Kidney (tissue), 14 donors: ENCODE data around the gene TELO2. TPM values are rescaled to one million over a fixed set of nuclear protein-coding genes. Genes with fewer than 3 reads are reported as not detected.

Source experiments
- DNase-seq, 5 donors: peaks; one replicate each; pipeline ENCODE4 v3.0.0-alpha.2; 2013 to 2020
- FAIRE-seq: peaks from 2 replicates; lab custom pipeline; 2012; peaks lifted over from hg19 to GRCh38; lab: Jason Lieb, UNC
- H3K27ac ChIP-seq, 2 donors: one replicate each; pipeline ENCODE4 v1.7.0; 2013; ENCODE audit warnings: low read depth in 2 of 2, low read length in 2 of 2, inconsistent platforms in 1 of 2
- H3K27me3 ChIP-seq: one replicate; pipeline ENCODE4 v1.7.1; 2013; ENCODE audit warnings: low read length, inconsistent platforms; ENCODE audit not compliant: control insufficient read depth, insufficient read depth
- H3K36me3 ChIP-seq, 3 donors: one replicate each; pipeline versions ENCODE4 v1.7.0 to v1.7.1; 2013; ENCODE audit warnings: low read length in 3 of 3, control low read depth in 1 of 3, inconsistent platforms in 1 of 3; ENCODE audit not compliant: insufficient read depth in 3 of 3, control insufficient read depth in 2 of 3
- H3K4me1 ChIP-seq, 3 donors: one replicate each; pipeline versions ENCODE4 v1.7.0 to v1.7.1; 2013; ENCODE audit warnings: low read length in 3 of 3, inconsistent platforms in 1 of 3, low read depth in 1 of 3; ENCODE audit not compliant: control insufficient read depth in 2 of 3, insufficient read depth in 2 of 3
- H3K4me3 ChIP-seq, 3 donors: one replicate each; pipeline versions ENCODE4 v1.7.0 to v1.8.1; 2013; ENCODE audit warnings: low read length in 3 of 3, control low read depth in 1 of 3, inconsistent platforms in 1 of 3
- H3K9ac ChIP-seq, 3 donors: one replicate each; pipeline versions ENCODE4 v1.7.0 to v1.7.1; 2013; ENCODE audit warnings: low read length in 3 of 3, control low read depth in 1 of 3, inconsistent platforms in 1 of 3
- H3K9me3 ChIP-seq, 3 donors: one replicate each; pipeline versions ENCODE4 v1.7.0 to v1.7.1; 2013; ENCODE audit warnings: low read length in 3 of 3, control low read depth in 1 of 3, inconsistent platforms in 1 of 3; ENCODE audit not compliant: control insufficient read depth in 2 of 3, insufficient read depth in 1 of 3
- intact Hi-C: fragments of 100-400 bp; cut with DNase I; formaldehyde crosslinking; loops from one replicate; pipeline ENCODE4 v1.11.1; 2022
- polyA plus RNA-seq: library from polyadenylated mRNA; stranded (reverse); fragments of 350-450 nt; fragmentation: Illumina TruSeq; extraction: RNeasy Lipid Tissue Mini Kit (QIAGEN cat#74804); gene quantifications from one replicate; pipeline ENCODE4 v1.2.3, GENCODE V29; 2014; ENCODE audit warnings: low read depth, low replicate concordance; ENCODE audit not compliant: insufficient read depth
- total RNA-seq: library from RNA; stranded (reverse); fragmentation: NEBNext Ultra II Directional; extraction: Animal tissue kit (Norgen Biotek cat#: 25700); gene quantifications from one replicate; pipeline ENCODE4 v1.2.1, GENCODE V29; 2021
- TF ChIP-seq, protein P1 (sequence below): IDR thresholded peaks from 3 replicates; pipeline ENCODE4 v1.5.1; 2012; ENCODE audit warnings: mild to moderate bottlenecking, moderate library complexity, borderline replicate concordance; ENCODE audit not compliant: insufficient read depth; ENCODE audit errors: extremely low read depth
- donor health status: control.
- donor health status: control.
- donor health status: control.
- donor health status: control.
- donor health status: control.
- donor health status: DM: yes; HTN: yes; CAD: no.
- donor health status: Normal renal cell carcinoma (clear cell type).

TELO2 gene
- total and polyA plus RNA-seq, 2 donors from 2014 or later = 27.7 to 37.4 TPM

DNA sequence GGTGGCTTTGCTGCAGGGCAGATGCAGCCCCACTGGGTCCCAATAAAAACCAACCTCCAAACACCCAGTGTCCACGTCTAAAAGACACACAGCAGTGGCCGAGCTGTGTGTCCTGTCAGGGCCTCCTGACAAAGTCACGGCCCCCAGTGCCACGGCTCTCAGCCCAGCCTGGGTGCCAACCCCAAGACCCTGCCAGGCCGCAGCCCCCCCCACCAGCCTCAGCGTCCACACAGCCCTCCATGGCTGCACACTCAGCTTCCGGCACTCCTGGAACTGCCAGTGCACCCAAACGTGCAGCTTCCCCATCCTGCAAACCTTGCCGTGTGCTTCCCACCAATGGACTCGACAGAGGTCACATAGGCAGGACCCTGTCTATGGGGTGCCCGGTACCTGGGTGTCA lies 45.2 kb upstream of the TELO2 start:
- no peak overlapping the region for H3K27ac ChIP-seq
- no peaks in the 10 kb centered on the region for H3K9me3 ChIP-seq
- TF ChIP-seq, protein P1, sequence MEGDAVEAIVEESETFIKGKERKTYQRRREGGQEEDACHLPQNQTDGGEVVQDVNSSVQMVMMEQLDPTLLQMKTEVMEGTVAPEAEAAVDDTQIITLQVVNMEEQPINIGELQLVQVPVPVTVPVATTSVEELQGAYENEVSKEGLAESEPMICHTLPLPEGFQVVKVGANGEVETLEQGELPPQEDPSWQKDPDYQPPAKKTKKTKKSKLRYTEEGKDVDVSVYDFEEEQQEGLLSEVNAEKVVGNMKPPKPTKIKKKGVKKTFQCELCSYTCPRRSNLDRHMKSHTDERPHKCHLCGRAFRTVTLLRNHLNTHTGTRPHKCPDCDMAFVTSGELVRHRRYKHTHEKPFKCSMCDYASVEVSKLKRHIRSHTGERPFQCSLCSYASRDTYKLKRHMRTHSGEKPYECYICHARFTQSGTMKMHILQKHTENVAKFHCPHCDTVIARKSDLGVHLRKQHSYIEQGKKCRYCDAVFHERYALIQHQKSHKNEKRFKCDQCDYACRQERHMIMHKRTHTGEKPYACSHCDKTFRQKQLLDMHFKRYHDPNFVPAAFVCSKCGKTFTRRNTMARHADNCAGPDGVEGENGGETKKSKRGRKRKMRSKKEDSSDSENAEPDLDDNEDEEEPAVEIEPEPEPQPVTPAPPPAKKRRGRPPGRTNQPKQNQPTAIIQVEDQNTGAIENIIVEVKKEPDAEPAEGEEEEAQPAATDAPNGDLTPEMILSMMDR = no peak
- no peak overlapping the region for H3K9ac ChIP-seq
- FAIRE-seq (no peak), DNase-seq (no peak)
- H3K27me3 ChIP-seq = no peaks in the 10 kb centered on the region
- H3K36me3 ChIP-seq = peaks cover 0 to 5% (median 5%) of the 10 kb centered on the region in 3 donors
- intact Hi-C loops = no loop called here
- no peak overlapping the region for H3K4me3 ChIP-seq
- no peaks in the 10 kb centered on the region for H3K4me1 ChIP-seq

DNA sequence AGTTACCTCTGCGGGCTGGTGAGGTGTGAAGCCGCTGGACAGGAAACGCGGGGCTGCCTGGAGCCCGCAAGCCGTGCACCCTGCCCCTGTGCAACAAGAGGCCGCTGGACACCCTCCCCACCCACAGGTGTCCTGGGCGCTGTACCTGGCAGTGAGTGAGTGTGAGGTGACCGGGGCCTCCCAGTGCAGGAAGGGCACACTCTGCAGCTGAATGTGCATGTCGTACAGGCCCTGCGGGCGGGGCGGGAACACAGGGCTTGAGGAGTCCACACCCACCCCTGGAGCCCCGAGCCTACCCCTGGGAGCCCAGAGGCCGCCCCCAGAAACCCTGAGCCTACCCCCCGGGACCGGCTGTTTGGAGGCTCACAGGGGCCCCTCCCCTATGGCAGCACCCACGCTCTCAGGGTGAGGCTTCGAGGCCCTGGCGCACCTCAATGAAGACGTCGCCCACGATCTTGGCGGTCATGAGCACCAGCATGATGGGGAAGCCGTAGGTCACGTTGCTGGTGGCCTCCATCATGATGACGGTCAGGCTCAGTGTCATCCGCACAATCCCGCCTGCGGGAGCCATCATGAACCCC lies 44.5 kb upstream of the TELO2 start:
- TF ChIP-seq, protein P1 = no peak
- H3K27ac ChIP-seq = no peak overlapping the region
- DNase-seq (no peak), FAIRE-seq (no peak)
- no peaks in the 10 kb centered on the region for H3K27me3 ChIP-seq
- H3K4me1 ChIP-seq = no peaks in the 10 kb centered on the region
- H3K9ac ChIP-seq = no peak overlapping the region
- H3K36me3 ChIP-seq = peaks cover 0 to 8% (median 5%) of the 10 kb centered on the region in 3 donors
- intact Hi-C loops = no loop called here
- H3K4me3 ChIP-seq = no peak overlapping the region
- H3K9me3 ChIP-seq = no peaks in the 10 kb centered on the region

- H3K9me3 ChIP-seq = no peaks in the 10 kb centered on the region
- H3K27ac ChIP-seq = no peak overlapping the region
- intact Hi-C loops = no loop called here
- no peak overlapping the region for H3K4me3 ChIP-seq
- no peaks in the 10 kb centered on the region for H3K27me3 ChIP-seq
- TF ChIP-seq, protein P1 = no peak
- no peak overlapping the region for H3K9ac ChIP-seq
- H3K36me3 ChIP-seq = peaks cover 0 to 10% (median 5%) of the 10 kb centered on the region in 3 donors
- no peaks in the 10 kb centered on the region for H3K4me1 ChIP-seq
- DNase-seq (no peak), FAIRE-seq (no peak)
Measured at GRCh38 chr16:1449201-1449788, 43.9 kb upstream of the TELO2 start.
